H7 (cell line): ENCODE measurements around the gene GRM5. TPM values are rescaled to one million over a fixed set of nuclear protein-coding genes. Genes with fewer than 3 reads are reported as not detected.

Experiments used
- DNase-seq: peaks from one replicate; pipeline ENCODE4 v3.0.0; 2012
- H3K27me3 ChIP-seq: 2 replicates; pipeline ENCODE4 v1.6.0; 2011; ENCODE audit warnings: mild to moderate bottlenecking, low read length; ENCODE audit not compliant: control insufficient read depth, insufficient read depth
- H3K36me3 ChIP-seq: replicated peaks from 2 replicates; pipeline ENCODE4 v1.5.1; 2011; ENCODE audit warnings: low read length; ENCODE audit not compliant: control insufficient read depth, insufficient read depth
- H3K4me3 ChIP-seq: 2 replicates; pipeline ENCODE4 v1.5.1; 2011; ENCODE audit warnings: low read depth, mild to moderate bottlenecking, control low read depth, low read length, moderate library complexity; ENCODE audit not compliant: insufficient read depth
- total RNA-seq: library from RNA; depleted of rRNA; stranded (reverse); fragments of >200 nt; shearing (Covaris generic); gene quantifications from 2 replicates; pipeline ENCODE4 v1.2.3, GENCODE V29; 2014

The GRM5 gene
- total RNA-seq, 1 experiment from 2014 or later, result not detected

- Histone ChIP-seq H3K27me3 (no peaks in the 10 kb centered on the region), H3K36me3 (no peaks in the 10 kb centered on the region), H3K4me3 (no peak overlapping the region)
- DNase-seq, result no peak
Measured at GRCh38 chr11:88618327-88619070, 447.3 kb downstream of the GRM5 start.

GRCh38 chr11:88617226-88617625 lies 448.6 kb downstream of the GRM5 start:
- Histone ChIP-seq H3K27me3 (no peaks in the 10 kb centered on the region), H3K4me3 (no peak overlapping the region), H3K36me3 (no peaks in the 10 kb centered on the region)
- no peak for DNase-seq

GRCh38 chr11:88604260-88604659 lies 461.5 kb downstream of the GRM5 start:
- Histone ChIP-seq H3K27me3 (no peaks in the 10 kb centered on the region), H3K36me3 (no peaks in the 10 kb centered on the region), H3K4me3 (no peak overlapping the region)
- no peak for DNase-seq

- DNase-seq, result no peak
- no peak overlapping the region for H3K4me3 ChIP-seq
- H3K27me3 ChIP-seq, result no peaks in the 10 kb centered on the region
- no peaks in the 10 kb centered on the region for H3K36me3 ChIP-seq
Measured at GRCh38 chr11:88603091-88603867, 462.5 kb downstream of the GRM5 start.

GRCh38 chr11:88597387-88597786 lies 468.4 kb downstream of the GRM5 start:
- Histone ChIP-seq H3K36me3 (no peaks in the 10 kb centered on the region), H3K27me3 (no peaks in the 10 kb centered on the region), H3K4me3 (no peak overlapping the region)
- no peak for DNase-seq

GRCh38 chr11:88596786-88597185 lies 469.0 kb downstream of the GRM5 start:
- DNase-seq, result no peak
- H3K4me3 ChIP-seq, result no peak overlapping the region
- no peaks in the 10 kb centered on the region for H3K27me3 ChIP-seq
- no peaks in the 10 kb centered on the region for H3K36me3 ChIP-seq

- Histone ChIP-seq H3K4me3 (no peak overlapping the region), H3K36me3 (no peaks in the 10 kb centered on the region), H3K27me3 (no peaks in the 10 kb centered on the region)
- DNase-seq, result no peak
Measured at GRCh38 chr11:88594274-88594950, 471.4 kb downstream of the GRM5 start.

GRCh38 chr11:88590361-88590760 lies 475.4 kb downstream of the GRM5 start:
- DNase-seq, result no peak
- Histone ChIP-seq H3K36me3 (no peaks in the 10 kb centered on the region), H3K4me3 (no peak overlapping the region), H3K27me3 (no peaks in the 10 kb centered on the region)

GRCh38 chr11:88583251-88583650 lies 482.5 kb downstream of the GRM5 start:
- Histone ChIP-seq H3K27me3 (no peaks in the 10 kb centered on the region), H3K4me3 (no peak overlapping the region), H3K36me3 (no peaks in the 10 kb centered on the region)
- no peak for DNase-seq

GRCh38 chr11:88579466-88579865 lies 486.3 kb downstream of the GRM5 start:
- Histone ChIP-seq H3K27me3 (no peaks in the 10 kb centered on the region), H3K4me3 (no peak overlapping the region), H3K36me3 (no peaks in the 10 kb centered on the region)
- no peak for DNase-seq

- Histone ChIP-seq H3K4me3 (no peak overlapping the region), H3K27me3 (no peaks in the 10 kb centered on the region), H3K36me3 (no peaks in the 10 kb centered on the region)
- DNase-seq, result no peak
Measured at GRCh38 chr11:88576741-88577140, 489.0 kb downstream of the GRM5 start.

GRCh38 chr11:88575916-88576315 lies 489.9 kb downstream of the GRM5 start:
- Histone ChIP-seq H3K27me3 (no peaks in the 10 kb centered on the region), H3K4me3 (no peak overlapping the region), H3K36me3 (no peaks in the 10 kb centered on the region)
- no peak for DNase-seq

GRCh38 chr11:88569342-88569741 lies 496.4 kb downstream of the GRM5 start:
- H3K27me3 ChIP-seq, result no peaks in the 10 kb centered on the region
- no peak for DNase-seq
- H3K36me3 ChIP-seq, result no peaks in the 10 kb centered on the region
- H3K4me3 ChIP-seq, result no peak overlapping the region

GRCh38 chr11:88555829-88556202 lies 510.0 kb downstream of the GRM5 start:
- DNase-seq, result no peak
- Histone ChIP-seq H3K27me3 (no peaks in the 10 kb centered on the region), H3K36me3 (no peaks in the 10 kb centered on the region), H3K4me3 (no peak overlapping the region)
